Lower lobe of right lung (tissue), 2 donors: ENCODE measurements around the gene RIMS1. TPM values are rescaled to one million over a fixed set of nuclear protein-coding genes. Genes with fewer than 3 reads are reported as not detected.

Source experiments
- ATAC-seq, 2 donors: fragments of 200-7000 bp; cut with Tn5 transposase; one replicate each; pipeline ENCODE4 v1.9.1; 2020 to 2022; ENCODE audit warnings: mild to moderate bottlenecking in 2 of 2, moderate library complexity in 2 of 2
- DNase-seq: peaks from one replicate; pipeline ENCODE4 v3.0.0-alpha.2; 2020
- H3K27ac ChIP-seq: fragments of 200-600 bp; one replicate; pipeline ENCODE4 v1.8.0; 2022
- H3K27me3 ChIP-seq: fragments of 200-600 bp; one replicate; pipeline ENCODE4 v1.8.0; 2022; ENCODE audit warnings: low read depth
- H3K36me3 ChIP-seq: fragments of 200-600 bp; one replicate; pipeline ENCODE4 v1.8.0; 2022; ENCODE audit warnings: mild to moderate bottlenecking
- H3K4me1 ChIP-seq: fragments of 200-600 bp; one replicate; pipeline ENCODE4 v1.8.0; 2022
- H3K4me3 ChIP-seq: fragments of 200-600 bp; one replicate; pipeline ENCODE4 v1.8.0; 2022; ENCODE audit warnings: mild to moderate bottlenecking
- H3K9me3 ChIP-seq: fragments of 200-600 bp; one replicate; pipeline ENCODE4 v1.8.0; 2022
- intact Hi-C: fragments of 100-400 bp; cut with DNase I; formaldehyde crosslinking; loops from one replicate; pipeline ENCODE4 v1.11.0; 2022
- total RNA-seq: library from RNA; stranded (reverse); fragmentation: NEBNext Ultra II Directional; extraction: Animal tissue kit (Norgen Biotek cat#: 25700); gene quantifications from one replicate; pipeline ENCODE4 v1.2.1, GENCODE V29; 2021
- TF ChIP-seq, protein P1 (sequence below): fragments of 200-600 bp; IDR thresholded peaks from one replicate; pipeline ENCODE4 v1.8.0; 2022; ENCODE audit warnings: antibody characterized with exemption, mild to moderate bottlenecking
- donor health status: DM: no; HTN: yes; CAD: no; lungs with severe emphysema.

The RIMS1 gene
- total RNA-seq, 1 donor from 2014 or later, result 3.8 TPM

DNA sequence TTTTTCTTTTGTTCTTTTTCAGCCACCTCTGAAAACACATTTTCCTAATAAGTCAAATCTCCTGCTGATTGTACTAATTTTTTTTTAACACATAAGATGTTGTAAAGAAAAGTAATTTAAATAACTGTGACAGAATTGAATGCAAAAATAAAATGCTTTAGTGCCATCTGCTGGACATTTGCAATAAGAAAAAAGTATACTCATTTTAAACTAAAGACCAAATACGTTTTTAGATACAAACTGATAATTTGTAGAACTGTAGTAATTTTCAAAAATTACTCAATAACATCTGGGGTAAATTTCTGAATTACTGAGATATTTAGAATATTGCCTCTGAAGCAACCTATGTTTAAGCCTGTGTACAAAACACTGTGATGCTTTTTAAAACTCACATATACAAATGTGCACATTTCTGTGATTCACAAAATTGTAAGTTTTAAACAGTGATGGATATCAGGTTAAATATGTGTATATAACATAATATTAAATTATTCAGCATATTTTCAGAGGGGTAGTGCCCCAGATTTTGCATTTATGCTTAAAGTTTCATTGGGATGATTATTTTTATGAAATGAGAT is 198.7 kb downstream of the RIMS1 start:
- no peak for ATAC-seq
- Histone ChIP-seq H3K36me3 (no peaks in the 10 kb centered on the region), H3K27me3 (no peaks in the 10 kb centered on the region), H3K4me1 (no peaks in the 10 kb centered on the region), H3K27ac (no peak overlapping the region), H3K9me3 (no peaks in the 10 kb centered on the region), H3K4me3 (no peak overlapping the region)
- DNase-seq, result no peak
- intact Hi-C loops, result no loop called here
- TF ChIP-seq, protein P1, sequence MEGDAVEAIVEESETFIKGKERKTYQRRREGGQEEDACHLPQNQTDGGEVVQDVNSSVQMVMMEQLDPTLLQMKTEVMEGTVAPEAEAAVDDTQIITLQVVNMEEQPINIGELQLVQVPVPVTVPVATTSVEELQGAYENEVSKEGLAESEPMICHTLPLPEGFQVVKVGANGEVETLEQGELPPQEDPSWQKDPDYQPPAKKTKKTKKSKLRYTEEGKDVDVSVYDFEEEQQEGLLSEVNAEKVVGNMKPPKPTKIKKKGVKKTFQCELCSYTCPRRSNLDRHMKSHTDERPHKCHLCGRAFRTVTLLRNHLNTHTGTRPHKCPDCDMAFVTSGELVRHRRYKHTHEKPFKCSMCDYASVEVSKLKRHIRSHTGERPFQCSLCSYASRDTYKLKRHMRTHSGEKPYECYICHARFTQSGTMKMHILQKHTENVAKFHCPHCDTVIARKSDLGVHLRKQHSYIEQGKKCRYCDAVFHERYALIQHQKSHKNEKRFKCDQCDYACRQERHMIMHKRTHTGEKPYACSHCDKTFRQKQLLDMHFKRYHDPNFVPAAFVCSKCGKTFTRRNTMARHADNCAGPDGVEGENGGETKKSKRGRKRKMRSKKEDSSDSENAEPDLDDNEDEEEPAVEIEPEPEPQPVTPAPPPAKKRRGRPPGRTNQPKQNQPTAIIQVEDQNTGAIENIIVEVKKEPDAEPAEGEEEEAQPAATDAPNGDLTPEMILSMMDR, result peak; percentile 51

DNA sequence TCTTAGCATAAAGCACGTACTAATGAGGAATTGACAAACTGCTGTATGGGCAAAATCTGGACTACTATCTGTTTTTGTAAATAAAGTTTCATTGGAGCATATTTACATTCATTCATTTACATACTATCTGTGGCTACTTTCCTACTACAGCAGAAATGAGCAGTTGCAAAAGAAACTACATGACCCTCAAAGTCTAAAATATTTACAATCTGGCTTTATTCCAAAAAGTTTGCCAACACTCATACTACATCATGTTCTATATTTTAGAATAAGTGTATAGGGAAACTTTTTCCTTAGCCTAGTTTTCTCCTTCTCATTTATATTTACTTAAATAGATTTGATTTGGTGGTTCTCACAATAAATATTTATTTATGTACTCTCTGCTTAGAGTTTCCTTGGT is 208.2 kb downstream of the RIMS1 start:
- no peaks in the 10 kb centered on the region for H3K4me1 ChIP-seq
- no peak for DNase-seq
- no peak overlapping the region for H3K4me3 ChIP-seq
- H3K27me3 ChIP-seq, result no peaks in the 10 kb centered on the region
- TF ChIP-seq, protein P1, result no peak
- no peak for ATAC-seq
- no peaks in the 10 kb centered on the region for H3K36me3 ChIP-seq
- intact Hi-C loops, result no loop called here
- no peak overlapping the region for H3K27ac ChIP-seq
- H3K9me3 ChIP-seq, result no peaks in the 10 kb centered on the region

DNA sequence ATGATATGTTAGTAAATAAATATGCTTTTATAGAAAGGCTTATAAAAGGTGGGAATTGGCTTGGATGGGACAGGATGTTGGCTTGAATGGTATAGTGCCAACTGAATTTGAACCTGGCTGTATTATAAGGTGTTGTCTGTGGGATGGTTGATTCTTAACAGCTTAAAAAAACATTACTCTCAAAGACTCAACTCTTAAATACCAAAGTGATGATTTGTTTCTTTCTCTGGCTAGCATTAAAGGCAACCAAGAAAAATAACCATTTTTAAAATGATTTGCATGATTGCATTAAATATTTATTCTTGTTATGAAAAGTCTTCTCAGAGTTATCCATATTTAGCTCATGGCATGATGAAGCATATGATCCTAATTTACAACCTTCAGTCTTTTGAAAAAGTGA is 216.2 kb downstream of the RIMS1 start:
- H3K9me3 ChIP-seq, result no peaks in the 10 kb centered on the region
- DNase-seq (no peak), ATAC-seq (no peak)
- H3K36me3 ChIP-seq, result no peaks in the 10 kb centered on the region
- intact Hi-C loops, result no loop called here
- TF ChIP-seq, protein P1, result no peak
- no peaks in the 10 kb centered on the region for H3K4me1 ChIP-seq
- no peak overlapping the region for H3K27ac ChIP-seq
- H3K4me3 ChIP-seq, result no peak overlapping the region
- no peaks in the 10 kb centered on the region for H3K27me3 ChIP-seq

DNA sequence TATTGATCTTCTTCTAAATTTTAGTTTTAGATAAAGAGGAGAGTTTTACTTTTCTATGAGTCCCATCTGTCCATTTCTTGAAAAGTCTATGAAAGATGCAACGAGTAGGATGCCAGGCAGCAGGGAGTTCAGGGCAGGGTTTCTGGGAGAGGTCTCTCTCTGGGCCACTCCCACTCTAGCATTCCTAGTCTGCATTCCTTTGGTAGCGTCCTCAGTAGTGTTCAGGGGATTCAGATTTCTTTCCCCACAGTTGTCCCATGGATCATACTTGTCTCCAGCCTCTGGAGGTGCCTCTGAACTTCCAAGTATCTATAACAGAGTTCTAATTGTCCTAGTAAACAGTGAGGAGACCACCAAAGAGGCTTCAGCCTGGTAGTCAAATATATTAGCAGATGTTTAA is 225.3 kb downstream of the RIMS1 start:
- DNase-seq, result no peak
- intact Hi-C loops, result no loop called here
- no peak for ATAC-seq

DNA sequence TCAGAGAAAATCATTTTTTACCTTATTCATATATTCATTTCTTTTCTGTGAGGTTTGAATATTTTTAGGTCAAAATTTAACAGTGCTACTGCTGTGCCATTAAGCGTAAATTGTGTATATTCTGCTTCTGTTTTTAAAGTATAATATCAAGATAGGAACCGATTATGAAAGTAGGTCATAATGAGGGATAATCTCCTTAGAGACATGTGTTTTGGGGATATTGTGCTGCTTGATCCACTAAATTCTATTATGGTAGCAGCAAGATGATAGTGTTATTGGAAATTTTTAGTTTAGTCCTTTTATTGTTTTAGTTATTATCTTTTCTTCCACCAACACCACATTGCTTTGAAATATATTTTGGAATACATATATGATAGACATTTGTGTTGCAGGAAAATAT is 244.0 kb downstream of the RIMS1 start:
- no peak for ATAC-seq
- no peaks in the 10 kb centered on the region for H3K27me3 ChIP-seq
- H3K27ac ChIP-seq, result no peak overlapping the region
- no peaks in the 10 kb centered on the region for H3K36me3 ChIP-seq
- H3K4me1 ChIP-seq, result no peaks in the 10 kb centered on the region
- intact Hi-C loops, result no loop called here
- no peak overlapping the region for H3K4me3 ChIP-seq
- TF ChIP-seq, protein P1, result no peak
- no peaks in the 10 kb centered on the region for H3K9me3 ChIP-seq
- no peak for DNase-seq

More for the DNA sequence above, 225.3 kb downstream of the RIMS1 start:
- Histone ChIP-seq H3K4me1 (no peaks in the 10 kb centered on the region), H3K27ac (no peak overlapping the region), H3K9me3 (no peaks in the 10 kb centered on the region), H3K4me3 (no peak overlapping the region), H3K27me3 (no peaks in the 10 kb centered on the region), H3K36me3 (no peaks in the 10 kb centered on the region)
- TF ChIP-seq, protein P1, result no peak

DNA sequence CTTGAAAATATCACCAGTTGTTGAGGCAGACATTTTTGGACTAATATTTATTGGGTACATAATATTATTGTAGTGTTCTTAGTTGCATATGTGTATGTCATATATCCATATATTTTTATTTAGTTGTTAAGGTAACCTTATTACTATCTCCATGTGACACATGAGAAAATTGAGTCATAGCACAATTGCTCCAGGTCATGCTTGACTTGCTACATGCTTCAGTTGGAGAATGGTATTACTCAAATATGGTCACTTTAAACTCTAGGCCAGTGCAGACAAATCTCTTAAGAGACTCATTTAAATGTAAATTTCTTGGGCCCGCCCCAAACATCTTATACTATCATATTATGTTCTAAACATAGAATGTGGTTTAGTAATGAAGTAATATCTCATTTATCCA is 246.1 kb downstream of the RIMS1 start:
- H3K9me3 ChIP-seq, result no peaks in the 10 kb centered on the region
- intact Hi-C loops, result no loop called here
- no peaks in the 10 kb centered on the region for H3K27me3 ChIP-seq
- DNase-seq, result no peak
- no peak overlapping the region for H3K27ac ChIP-seq
- H3K4me3 ChIP-seq, result no peak overlapping the region
- H3K36me3 ChIP-seq, result no peaks in the 10 kb centered on the region
- ATAC-seq, result no peak
- no peaks in the 10 kb centered on the region for H3K4me1 ChIP-seq
- TF ChIP-seq, protein P1, result no peak
